Transverse colon (tissue), 3 donors: ENCODE measurements around the gene FYB2.

Source experiments
- EP300 ChIP-seq: sonication (generic); formaldehyde crosslinking; IDR thresholded peaks from one replicate; pipeline ENCODE4 v1.6.1; 2017; ENCODE audit warnings: antibody characterized with exemption, low read depth
- POLR2A ChIP-seq: fragments of 450-650 bp; IDR thresholded peaks from one replicate; pipeline ENCODE4 v1.6.1; 2016; ENCODE audit warnings: antibody characterized with exemption, mild to moderate bottlenecking, moderate library complexity
- TF ChIP-seq, protein P1 (sequence below), 5 experiments: fragments of 200-600 bp in 3 of 5; fragments of 450-650 bp in 2 of 5; sonication (generic) in 3 of 5; IDR thresholded peaks; 1 replicate in 2 of 5; 2 replicates in 3 of 5; pipeline ENCODE4 v1.5.1; 2016 to 2017; ENCODE audit warnings: antibody characterized with exemption in 5 of 5, inconsistent platforms in 3 of 5, mild to moderate bottlenecking in 2 of 5, moderate library complexity in 1 of 5

DNA sequence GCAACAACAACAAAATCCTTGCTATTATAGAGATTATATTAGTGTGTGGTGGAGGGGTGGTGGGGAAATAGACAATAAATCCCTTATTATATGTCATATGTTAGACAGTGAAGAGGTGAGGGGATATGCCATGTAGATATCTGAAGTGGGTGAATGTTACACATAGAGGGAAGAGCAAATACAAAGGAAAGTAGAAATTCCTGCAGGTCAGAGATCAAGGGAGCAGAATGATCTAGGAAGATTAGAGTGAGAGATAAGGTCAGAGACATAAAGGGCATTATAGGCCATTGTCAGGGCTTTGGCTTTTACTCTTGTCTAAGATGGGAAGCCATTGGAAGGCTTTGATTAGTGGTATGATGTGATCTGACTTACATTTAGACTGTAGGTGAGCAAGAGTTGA, 135.6 kb downstream of the FYB2 start:
- TF ChIP-seq POLR2A (no peak), EP300 (no peak)
- TF ChIP-seq, protein P1, sequence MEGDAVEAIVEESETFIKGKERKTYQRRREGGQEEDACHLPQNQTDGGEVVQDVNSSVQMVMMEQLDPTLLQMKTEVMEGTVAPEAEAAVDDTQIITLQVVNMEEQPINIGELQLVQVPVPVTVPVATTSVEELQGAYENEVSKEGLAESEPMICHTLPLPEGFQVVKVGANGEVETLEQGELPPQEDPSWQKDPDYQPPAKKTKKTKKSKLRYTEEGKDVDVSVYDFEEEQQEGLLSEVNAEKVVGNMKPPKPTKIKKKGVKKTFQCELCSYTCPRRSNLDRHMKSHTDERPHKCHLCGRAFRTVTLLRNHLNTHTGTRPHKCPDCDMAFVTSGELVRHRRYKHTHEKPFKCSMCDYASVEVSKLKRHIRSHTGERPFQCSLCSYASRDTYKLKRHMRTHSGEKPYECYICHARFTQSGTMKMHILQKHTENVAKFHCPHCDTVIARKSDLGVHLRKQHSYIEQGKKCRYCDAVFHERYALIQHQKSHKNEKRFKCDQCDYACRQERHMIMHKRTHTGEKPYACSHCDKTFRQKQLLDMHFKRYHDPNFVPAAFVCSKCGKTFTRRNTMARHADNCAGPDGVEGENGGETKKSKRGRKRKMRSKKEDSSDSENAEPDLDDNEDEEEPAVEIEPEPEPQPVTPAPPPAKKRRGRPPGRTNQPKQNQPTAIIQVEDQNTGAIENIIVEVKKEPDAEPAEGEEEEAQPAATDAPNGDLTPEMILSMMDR (IDR thresholded peaks at IDR 0.05) = no peak
